HG03520 (cell line): ENCODE results near the gene PSMB3.

Source experiments
- ATAC-seq: cut with Tn5 transposase; IDR thresholded peaks from one replicate; pipeline ENCODE4 v1.9.1; 2021; ENCODE audit warnings: mild to moderate bottlenecking, moderate library complexity; ENCODE audit not compliant: unreplicated experiment

Gene PSMB3

GRCh38 chr17:38733282-38733981 lies 19.1 kb upstream of the PSMB3 start:
- ATAC-seq: no peak

- no peak for ATAC-seq
These were observed 18.3 kb upstream of the PSMB3 start for GRCh38 chr17:38733982-38734973.

GRCh38 chr17:38735161-38735997 lies 17.2 kb upstream of the PSMB3 start:
- no peak for ATAC-seq

GRCh38 chr17:38738007-38738662 lies 14.4 kb upstream of the PSMB3 start:
- ATAC-seq: no peak

- no peak for ATAC-seq
These were observed 13.9 kb upstream of the PSMB3 start for GRCh38 chr17:38738686-38739085.

GRCh38 chr17:38739305-38739704 lies 13.2 kb upstream of the PSMB3 start:
- ATAC-seq: no peak

- ATAC-seq: no peak
These were observed 12.5 kb upstream of the PSMB3 start for GRCh38 chr17:38740044-38740443.

- no peak for ATAC-seq
These were observed 11.7 kb upstream of the PSMB3 start for GRCh38 chr17:38740806-38741205.

- ATAC-seq: no peak
These were observed 11.1 kb upstream of the PSMB3 start for GRCh38 chr17:38741461-38741860.

GRCh38 chr17:38741921-38742410 lies 10.6 kb upstream of the PSMB3 start:
- ATAC-seq: no peak

GRCh38 chr17:38742411-38743308 lies 9.9 kb upstream of the PSMB3 start:
- ATAC-seq: no peak

GRCh38 chr17:38743556-38744171 lies 8.9 kb upstream of the PSMB3 start:
- no peak for ATAC-seq

GRCh38 chr17:38745545-38745944 lies 7.0 kb upstream of the PSMB3 start:
- ATAC-seq: no peak

GRCh38 chr17:38746004-38746848 lies 6.3 kb upstream of the PSMB3 start:
- ATAC-seq: no peak

GRCh38 chr17:38746849-38747462 lies 5.6 kb upstream of the PSMB3 start:
- ATAC-seq: no peak

- ATAC-seq: no peak
These were observed 4.9 kb upstream of the PSMB3 start for GRCh38 chr17:38747463-38748148.
